Fibroblast of skin of back (primary cell): Measurements from ENCODE around the gene CELF5.
"Not testable (repeated sequence)": the region's sequence is repeated elsewhere in the genome, so short reads cannot be mapped to it uniquely, and the experiment has no call there.

Experiments used
- DNase-seq: peaks from one replicate; pipeline ENCODE4 v3.0.0-alpha.2; 2013

CELF5 gene

DNA sequence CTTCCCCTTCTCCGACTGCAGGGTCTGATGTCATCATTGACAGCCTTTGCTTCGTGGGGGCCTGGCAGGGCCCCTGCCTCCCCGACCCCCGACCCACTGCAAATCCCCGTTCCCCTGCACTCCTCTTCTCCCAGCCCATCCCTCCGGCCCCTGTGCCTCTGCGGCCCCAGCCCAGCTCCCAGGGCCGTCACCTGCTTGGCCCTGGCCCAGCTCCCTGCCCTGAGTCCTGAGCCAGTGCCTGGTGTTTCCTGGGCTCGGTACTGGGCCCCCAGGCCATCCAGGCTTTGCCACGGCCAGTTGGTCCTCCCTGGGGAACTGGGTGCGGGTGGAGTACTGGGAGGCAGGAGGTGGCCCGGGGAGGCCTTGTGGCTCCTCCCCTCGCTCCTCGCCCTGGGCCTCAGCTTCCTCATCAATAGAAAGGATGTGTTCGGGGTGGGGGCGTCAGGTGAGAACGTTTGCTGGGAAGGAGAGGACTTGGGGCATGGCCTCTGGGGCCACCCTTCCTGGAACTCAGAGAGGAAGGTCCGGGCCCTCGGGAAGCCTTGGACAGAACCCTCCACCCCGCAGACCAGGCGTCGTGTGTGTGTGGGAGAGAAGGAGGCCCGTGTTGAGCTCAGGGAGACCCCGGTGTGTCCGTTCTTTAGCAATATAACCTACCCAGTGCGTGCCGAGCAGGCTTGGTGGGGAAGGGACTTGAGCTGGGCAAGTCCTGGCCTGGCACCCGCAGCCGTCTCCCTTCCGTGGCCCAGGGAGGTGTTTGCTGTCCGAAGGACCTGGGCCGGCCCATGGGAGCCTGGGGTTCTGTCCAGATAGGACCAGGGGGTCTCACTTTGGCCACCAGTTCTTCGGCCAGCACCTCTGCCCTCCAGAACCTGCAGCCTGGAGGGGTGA, 15.9 kb upstream of the CELF5 start:
- no peak for DNase-seq

GRCh38 chr19:3210347-3211017, 14.0 kb upstream of the CELF5 start:
- DNase-seq = peak; percentile 22

DNA sequence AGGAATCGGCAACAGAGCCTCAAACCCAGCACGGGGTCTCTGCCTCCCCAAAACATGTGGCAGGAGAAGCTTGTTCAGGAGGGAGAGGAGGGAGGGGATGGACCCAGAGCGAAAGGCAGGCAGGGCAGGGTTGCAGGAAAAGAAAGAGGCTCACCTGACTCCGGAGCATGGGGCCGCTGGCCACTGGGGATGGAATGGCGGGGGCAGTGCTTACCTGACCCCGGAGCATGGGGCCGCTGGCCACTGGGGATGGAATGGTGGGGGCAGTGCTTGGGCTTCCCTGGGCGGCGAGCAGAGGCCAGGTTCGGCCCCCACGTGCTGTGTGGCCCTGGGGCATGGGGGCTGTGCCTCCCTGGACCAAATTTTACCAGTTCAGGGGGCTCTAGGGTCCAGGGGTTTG, 13.3 kb upstream of the CELF5 start:
- DNase-seq = no peak

- DNase-seq = no peak
Observed at GRCh38 chr19:3213159-3213558, 11.3 kb upstream of the CELF5 start.

GRCh38 chr19:3216874-3217273, 7.6 kb upstream of the CELF5 start:
- no peak for DNase-seq

GRCh38 chr19:3220576-3220975, 3.9 kb upstream of the CELF5 start:
- DNase-seq = no peak

- DNase-seq = not testable (repeated sequence)
Observed at GRCh38 chr19:3221576-3221975, 2.9 kb upstream of the CELF5 start.

- no peak for DNase-seq
Observed at GRCh38 chr19:3222709-3223108, 1.8 kb upstream of the CELF5 start.

GRCh38 chr19:3225169-3225485, 666 bp downstream of the CELF5 start:
- DNase-seq = no peak

DNA sequence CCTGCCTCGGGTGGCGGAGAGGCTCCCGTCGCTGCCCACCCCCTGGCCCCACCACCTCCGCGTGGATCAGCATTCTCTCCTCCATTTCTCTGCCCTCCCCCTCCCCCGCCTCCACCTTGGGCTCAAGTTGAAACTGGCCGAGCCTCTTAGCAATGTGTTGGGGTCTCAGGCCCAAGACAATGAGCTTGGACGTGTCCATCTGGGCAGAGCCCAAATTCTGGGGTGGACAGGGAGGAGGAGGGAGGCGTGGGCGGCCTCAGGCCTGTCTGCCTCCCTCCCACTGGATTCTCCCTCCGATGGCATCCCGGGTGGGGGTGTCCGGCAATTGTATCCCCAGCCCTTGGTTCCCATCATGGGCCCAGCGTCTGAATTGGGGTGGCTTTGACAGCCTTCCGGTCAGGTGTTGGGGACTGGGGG, 1.2 kb downstream of the CELF5 start:
- DNase-seq = no peak

- no peak for DNase-seq
Observed at GRCh38 chr19:3227054-3227626, 2.7 kb downstream of the CELF5 start.

DNA sequence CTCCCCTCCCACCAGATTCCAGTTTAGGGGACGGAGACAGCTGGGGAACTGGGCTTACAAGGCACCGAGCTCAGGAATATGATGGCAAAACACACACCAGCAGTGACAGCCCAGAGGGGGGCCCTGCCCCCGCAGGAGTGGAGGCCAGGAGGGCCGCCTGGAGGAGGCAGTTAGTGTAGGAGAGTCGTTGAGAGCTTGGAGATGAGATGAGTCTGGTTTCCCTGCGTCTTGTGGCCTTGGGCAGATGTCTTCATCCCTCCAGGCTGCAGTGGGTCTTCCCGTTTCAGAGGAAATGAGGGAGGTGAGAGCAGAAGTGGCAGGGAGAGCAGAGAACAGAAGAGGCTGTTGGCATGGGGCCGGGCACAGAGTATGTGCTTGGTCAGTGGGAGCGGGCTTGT, 4.9 kb downstream of the CELF5 start:
- DNase-seq = no peak

DNA sequence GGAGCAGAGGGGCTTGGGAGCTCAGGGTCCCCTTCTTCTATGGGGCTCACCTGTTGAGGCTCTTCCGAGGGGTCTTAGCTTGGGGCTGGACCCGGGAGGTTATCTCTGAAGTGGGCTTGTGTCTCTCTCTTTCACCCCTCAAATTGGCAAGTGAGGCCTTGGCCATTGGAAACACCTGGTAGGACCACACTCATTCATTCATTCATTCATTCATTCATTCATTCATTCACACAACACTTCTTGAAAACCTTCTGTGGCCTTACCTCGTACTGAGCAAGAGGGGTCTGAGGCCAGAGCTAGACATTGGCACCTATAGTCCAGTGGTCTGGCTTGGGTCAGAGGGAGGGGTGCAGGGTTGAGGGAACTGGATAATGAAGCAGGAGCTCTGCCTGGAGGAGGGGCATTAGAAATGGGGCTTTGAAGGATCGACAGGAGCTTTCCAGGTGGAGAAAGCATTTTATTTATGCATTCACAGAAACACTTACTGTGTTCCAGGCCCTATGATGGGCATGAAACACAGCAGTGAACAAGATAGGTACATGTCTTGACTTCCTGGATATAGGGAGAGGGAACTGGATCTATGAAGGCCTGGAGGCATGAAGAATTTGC, 5.5 kb downstream of the CELF5 start:
- DNase-seq = no peak

DNA sequence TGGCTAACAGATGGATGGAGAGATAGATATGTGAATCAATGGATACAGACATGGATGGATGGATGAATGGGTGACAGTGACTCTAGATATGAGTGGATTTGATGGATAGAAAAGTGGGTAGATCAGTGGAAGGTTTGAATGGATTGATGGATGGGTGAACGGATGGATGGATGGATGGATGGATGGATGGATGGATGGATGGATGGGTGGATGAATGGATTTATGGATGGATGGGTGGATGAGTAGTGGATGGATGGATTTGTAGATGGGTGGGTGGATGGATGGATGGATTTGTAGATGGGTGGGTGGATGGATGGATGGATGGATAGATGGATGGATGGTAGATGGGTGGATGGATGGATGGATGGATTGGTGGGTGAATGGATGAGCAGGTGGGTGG, 6.8 kb downstream of the CELF5 start:
- DNase-seq = no peak

- no peak for DNase-seq
Observed at GRCh38 chr19:3233116-3233515, 8.7 kb downstream of the CELF5 start.

DNA sequence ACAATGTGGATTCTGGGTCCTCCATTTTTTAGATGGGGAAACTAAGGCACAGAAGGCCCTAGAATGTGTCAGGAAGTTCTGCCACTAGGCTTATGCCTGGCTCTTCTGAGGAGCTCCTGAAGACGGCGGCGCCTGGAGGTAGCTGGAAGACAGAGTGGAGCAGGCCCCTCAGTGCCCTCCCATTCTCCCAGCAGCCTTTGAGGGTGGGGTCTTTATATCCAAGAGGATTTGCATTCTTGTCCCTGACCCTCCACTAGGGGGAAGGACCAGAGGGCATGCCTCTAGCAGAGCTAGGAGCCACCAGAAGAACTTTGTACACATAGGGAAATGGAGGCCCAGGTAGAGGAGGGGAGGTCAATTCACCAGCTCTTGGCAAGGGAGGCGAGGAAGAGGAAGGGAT, 9.4 kb downstream of the CELF5 start:
- DNase-seq = no peak

- DNase-seq = no peak
Observed at GRCh38 chr19:3234800-3235199, 10.3 kb downstream of the CELF5 start.

- DNase-seq = not testable (repeated sequence)
Observed at GRCh38 chr19:3235604-3236003, 11.1 kb downstream of the CELF5 start.

DNA sequence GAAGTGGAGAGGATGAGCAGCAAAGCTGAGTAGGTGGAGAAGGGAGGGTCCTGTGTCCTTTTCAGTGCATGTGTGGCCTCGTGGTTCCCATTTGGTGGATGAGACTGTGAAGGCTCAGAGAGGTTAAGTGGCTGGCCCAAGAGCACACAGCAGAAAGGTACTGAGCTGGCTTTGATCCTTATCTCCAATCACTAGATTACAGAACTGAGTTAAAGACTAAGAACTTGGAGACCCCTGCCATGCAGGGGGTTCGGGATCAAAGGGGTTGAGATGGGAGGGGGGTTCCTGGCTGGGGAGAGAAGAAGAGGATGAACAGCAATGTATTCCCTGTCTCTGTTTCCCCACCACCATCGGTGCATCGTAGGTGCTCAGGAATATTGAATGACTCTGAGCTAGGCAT, 11.8 kb downstream of the CELF5 start:
- no peak for DNase-seq

DNA sequence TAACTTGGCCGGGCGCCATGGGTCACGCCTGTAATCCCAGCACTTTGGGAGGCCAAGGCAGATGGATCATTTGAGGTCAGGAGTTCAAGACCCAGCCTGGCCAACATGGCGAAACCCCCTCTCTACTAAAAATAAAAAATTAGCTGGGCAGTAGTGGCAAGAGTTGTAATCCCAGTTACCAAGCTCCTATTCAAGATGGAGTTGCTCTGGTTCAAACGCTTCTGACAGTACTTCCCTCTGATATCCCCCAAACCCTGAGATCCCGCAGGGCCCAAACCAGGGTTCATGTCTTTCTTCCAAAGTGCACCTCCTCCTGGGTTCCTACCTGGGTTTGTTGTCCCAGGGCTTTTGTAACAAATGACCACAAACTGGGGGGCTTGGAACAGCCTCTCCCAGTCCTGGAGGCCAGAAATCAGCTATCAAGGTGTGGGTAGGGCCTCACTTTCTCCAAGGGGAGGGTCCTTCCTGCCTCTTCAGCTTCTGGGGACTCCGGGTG, 13.7 kb downstream of the CELF5 start:
- no peak for DNase-seq

DNA sequence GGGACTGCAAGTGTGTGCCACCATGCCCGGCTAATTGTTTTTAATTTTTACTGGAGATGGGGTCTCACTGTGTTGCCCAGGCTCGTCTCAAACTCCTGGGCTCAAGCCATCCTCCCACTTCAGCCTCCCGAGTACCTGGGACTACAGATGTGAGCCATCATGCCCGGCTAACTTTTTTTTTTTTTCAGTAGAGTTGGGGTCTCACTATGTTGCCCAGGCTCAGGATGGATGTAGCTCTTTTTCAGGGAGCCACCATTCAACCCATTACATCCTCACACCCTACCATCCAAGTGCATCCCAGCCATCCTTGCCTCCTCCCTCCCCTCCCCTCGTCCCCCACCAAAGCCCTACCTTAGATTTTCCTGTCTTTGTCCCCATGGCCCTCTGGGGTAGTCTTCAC, 14.9 kb downstream of the CELF5 start:
- DNase-seq = no peak

DNA sequence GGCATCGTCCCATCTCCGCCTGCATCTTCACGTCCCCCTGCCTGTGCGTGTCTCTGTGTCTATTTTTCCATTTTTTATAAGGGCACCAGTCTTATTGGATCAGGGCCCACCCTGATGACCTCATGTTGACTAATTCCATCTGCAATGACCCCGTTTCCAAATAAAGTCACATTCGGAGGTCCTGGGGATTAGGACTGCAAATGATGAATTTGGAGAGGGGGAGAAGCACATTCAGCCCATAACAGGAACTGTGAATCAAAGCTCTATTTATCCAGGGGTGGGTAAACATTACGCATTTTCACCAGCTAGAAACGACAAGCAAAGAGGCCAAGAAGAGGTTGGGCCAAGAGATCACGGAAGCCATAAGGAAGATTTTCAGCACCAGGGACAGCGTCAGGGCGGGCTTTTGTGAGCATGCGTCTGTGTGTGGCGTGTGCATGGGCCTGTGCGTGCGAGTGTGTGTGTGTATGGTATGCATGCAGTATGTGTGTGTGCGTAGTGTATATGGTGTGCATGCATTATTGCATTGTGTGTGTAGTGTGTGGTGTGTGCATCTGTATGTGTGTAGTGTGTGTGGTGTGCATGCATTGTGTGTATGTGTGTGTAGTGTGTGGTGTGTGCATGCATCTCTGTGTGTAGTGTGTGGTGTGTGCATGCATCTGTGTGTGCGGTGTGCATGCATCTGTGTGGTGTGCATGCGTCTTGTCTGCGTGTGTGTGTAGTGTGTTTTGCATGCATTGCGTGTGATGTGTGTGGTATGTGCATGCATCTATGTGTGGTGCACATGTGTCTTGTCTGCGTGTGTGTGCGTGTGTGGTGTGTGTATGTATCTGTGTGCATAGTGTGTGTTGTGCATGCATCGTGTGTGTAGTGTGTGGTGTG, 19.6 kb downstream of the CELF5 start:
- DNase-seq = peak; percentile 68
